Natural killer cell (primary cell): Measurements from ENCODE around the gene PARVA. TPM values are rescaled to one million over a fixed set of nuclear protein-coding genes. Genes with fewer than 3 reads are reported as not detected.

Experiments
- ATAC-seq, 3 donors: fragments of 150-1000 bp in 2 of 3; fragments of 200-7000 bp in 1 of 3; cut with Tn5 transposase; 1 replicate in 1 of 3; 2 replicates in 2 of 3; pipeline ENCODE4 v1.10.0; 2021; ENCODE audit warnings: mild to moderate bottlenecking in 2 of 3, moderate library complexity in 2 of 3
- DNase-seq, 2 donors: peaks; one replicate each; pipeline versions ENCODE4 v3.0.0 to v3.0.0-alpha.2; 2013 to 2021; ENCODE audit warnings: mixed read lengths in 1 of 2
- H3K27ac ChIP-seq: one replicate; pipeline ENCODE4 v1.5.1; 2013; ENCODE audit warnings: mild to moderate bottlenecking, low read length
- H3K27me3 ChIP-seq: one replicate; pipeline ENCODE4 v1.6.1; 2013; ENCODE audit warnings: low read length; ENCODE audit not compliant: control insufficient read depth, insufficient read depth
- H3K36me3 ChIP-seq: one replicate; pipeline ENCODE4 v1.6.1; 2013; ENCODE audit warnings: low read length; ENCODE audit not compliant: control insufficient read depth, insufficient read depth
- H3K4me1 ChIP-seq: one replicate; pipeline ENCODE4 v1.6.1; 2013; ENCODE audit warnings: low read length; ENCODE audit not compliant: control insufficient read depth, insufficient read depth
- H3K4me3 ChIP-seq: one replicate; pipeline ENCODE4 v1.5.1; 2013; ENCODE audit warnings: low read length
- H3K9me3 ChIP-seq: one replicate; pipeline ENCODE4 v1.6.1; 2013; ENCODE audit warnings: low read length; ENCODE audit not compliant: control insufficient read depth, insufficient read depth
- H3K27ac Mint-ChIP-seq, 2 donors: one replicate each; pipeline ENCODE4 v1.8.0; 2022; ENCODE audit warnings: mild to moderate bottlenecking in 2 of 2, mixed read lengths in 2 of 2, moderate library complexity in 1 of 2
- H3K27me3 Mint-ChIP-seq, 2 donors: one replicate each; pipeline ENCODE4 v1.8.0; 2022; ENCODE audit warnings: low read depth in 2 of 2, mixed read lengths in 2 of 2
- H3K36me3 Mint-ChIP-seq: one replicate; pipeline ENCODE4 v1.8.0; 2022; ENCODE audit warnings: mixed read lengths
- H3K4me1 Mint-ChIP-seq, 2 donors: one replicate each; pipeline ENCODE4 v1.8.0; 2022; ENCODE audit warnings: mixed read lengths in 2 of 2
- H3K4me3 Mint-ChIP-seq: one replicate; pipeline ENCODE4 v1.8.0; 2022; ENCODE audit warnings: mild to moderate bottlenecking, moderate library complexity, mixed read lengths
- H3K9me3 Mint-ChIP-seq, 2 donors: one replicate each; pipeline ENCODE4 v1.8.0; 2022; ENCODE audit warnings: mixed read lengths in 2 of 2
- WGBS: methylation state at CpG from one replicate; pipeline ENCODE4 v1.1.7; 2013; ENCODE audit warnings: missing lambda C conversion rate; ENCODE audit not compliant: insufficient coverage; 5-methylcytosine and 5-hydroxymethylcytosine counted together
- intact Hi-C: fragments of 100-400 bp; cut with micrococcal nuclease; formaldehyde crosslinking; loops from one replicate; pipeline ENCODE4 v1.14.2; 2022
- total RNA-seq, 4 donors: library from RNA; stranded (reverse); fragments of 120-200 nt in 1 of 4; gene quantifications; one replicate each; pipeline versions ENCODE4 v1.2.3 to v1.2.4, GENCODE V29; 2013 to 2022
- TF ChIP-seq, protein P1 (sequence below): fragments of 200-600 bp; IDR thresholded peaks from one replicate; pipeline ENCODE4 v1.8.0; 2022; ENCODE audit warnings: antibody characterized with exemption

The PARVA gene
- total RNA-seq, 3 donors from 2014 or later (not counting 1 experiment from before 2014, with no cell fraction given), result 0.07 to 1.0 TPM; not detected in 1

DNA sequence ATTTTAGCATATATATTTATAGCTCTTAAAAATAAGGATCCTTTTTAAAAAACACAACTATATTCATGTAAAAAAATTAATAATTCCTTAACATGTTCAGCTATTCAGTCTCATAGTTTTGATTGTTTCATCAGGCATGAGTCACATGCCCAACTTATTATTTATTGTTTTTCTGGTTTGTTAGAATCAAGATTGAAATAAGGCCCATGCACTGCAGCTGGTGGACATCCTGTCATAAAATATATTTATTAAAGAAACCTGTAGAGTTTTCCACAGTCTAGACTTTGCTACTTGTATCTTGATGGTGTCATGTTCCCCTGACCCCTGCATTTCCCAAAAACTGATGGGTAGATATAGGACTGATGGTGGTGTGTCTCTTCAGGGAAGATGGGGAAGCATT is 77.4 kb downstream of the PARVA start:
- DNase-seq (no peak), ATAC-seq (no peak)
- H3K27me3 Mint-ChIP-seq, result peaks cover 3 to 22% of the 10 kb centered on the region in 2 donors
- no peaks in the 10 kb centered on the region for H3K36me3 Mint-ChIP-seq
- Histone ChIP-seq H3K9me3 (no peaks in the 10 kb centered on the region), H3K36me3 (no peaks in the 10 kb centered on the region), H3K4me1 (no peaks in the 10 kb centered on the region), H3K4me3 (no peak overlapping the region), H3K27ac (no peak overlapping the region), H3K27me3 (no peaks in the 10 kb centered on the region)
- no peak overlapping the region for H3K27ac Mint-ChIP-seq
- no peak overlapping the region for H3K4me3 Mint-ChIP-seq
- intact Hi-C loops, result no loop called here
- TF ChIP-seq, protein P1, sequence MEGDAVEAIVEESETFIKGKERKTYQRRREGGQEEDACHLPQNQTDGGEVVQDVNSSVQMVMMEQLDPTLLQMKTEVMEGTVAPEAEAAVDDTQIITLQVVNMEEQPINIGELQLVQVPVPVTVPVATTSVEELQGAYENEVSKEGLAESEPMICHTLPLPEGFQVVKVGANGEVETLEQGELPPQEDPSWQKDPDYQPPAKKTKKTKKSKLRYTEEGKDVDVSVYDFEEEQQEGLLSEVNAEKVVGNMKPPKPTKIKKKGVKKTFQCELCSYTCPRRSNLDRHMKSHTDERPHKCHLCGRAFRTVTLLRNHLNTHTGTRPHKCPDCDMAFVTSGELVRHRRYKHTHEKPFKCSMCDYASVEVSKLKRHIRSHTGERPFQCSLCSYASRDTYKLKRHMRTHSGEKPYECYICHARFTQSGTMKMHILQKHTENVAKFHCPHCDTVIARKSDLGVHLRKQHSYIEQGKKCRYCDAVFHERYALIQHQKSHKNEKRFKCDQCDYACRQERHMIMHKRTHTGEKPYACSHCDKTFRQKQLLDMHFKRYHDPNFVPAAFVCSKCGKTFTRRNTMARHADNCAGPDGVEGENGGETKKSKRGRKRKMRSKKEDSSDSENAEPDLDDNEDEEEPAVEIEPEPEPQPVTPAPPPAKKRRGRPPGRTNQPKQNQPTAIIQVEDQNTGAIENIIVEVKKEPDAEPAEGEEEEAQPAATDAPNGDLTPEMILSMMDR, result no peak
- H3K4me1 Mint-ChIP-seq, result no peaks in the 10 kb centered on the region
- no peaks in the 10 kb centered on the region for H3K9me3 Mint-ChIP-seq

GRCh38 chr11:12455938-12456337 is 78.6 kb downstream of the PARVA start:
- H3K27ac Mint-ChIP-seq, result no peak overlapping the region
- TF ChIP-seq, protein P1, result no peak
- no peaks in the 10 kb centered on the region for H3K27me3 ChIP-seq
- no peaks in the 10 kb centered on the region for H3K9me3 ChIP-seq
- intact Hi-C loops, result no loop called here
- H3K27ac ChIP-seq, result no peak overlapping the region
- no peak overlapping the region for H3K4me3 Mint-ChIP-seq
- no peaks in the 10 kb centered on the region for H3K9me3 Mint-ChIP-seq
- peaks cover 3 to 22% of the 10 kb centered on the region in 2 donors for H3K27me3 Mint-ChIP-seq
- H3K4me3 ChIP-seq, result no peak overlapping the region
- no peak for ATAC-seq
- DNase-seq, result no peak
- no peaks in the 10 kb centered on the region for H3K36me3 Mint-ChIP-seq
- H3K4me1 ChIP-seq, result no peaks in the 10 kb centered on the region
- H3K36me3 ChIP-seq, result no peaks in the 10 kb centered on the region
- 90% methylated on average over 4 of the region's 4 CpGs for WGBS
- H3K4me1 Mint-ChIP-seq, result no peaks in the 10 kb centered on the region

- no peaks in the 10 kb centered on the region for H3K4me1 Mint-ChIP-seq
- no peak overlapping the region for H3K27ac ChIP-seq
- 72% methylated on average over 5 of the region's 5 CpGs for WGBS
- no peak overlapping the region for H3K4me3 Mint-ChIP-seq
- H3K4me1 ChIP-seq, result no peaks in the 10 kb centered on the region
- intact Hi-C loops, result no loop called here
- no peak overlapping the region for H3K27ac Mint-ChIP-seq
- no peaks in the 10 kb centered on the region for H3K36me3 ChIP-seq
- ATAC-seq (no peak), DNase-seq (no peak)
- TF ChIP-seq, protein P1, result no peak
- no peaks in the 10 kb centered on the region for H3K36me3 Mint-ChIP-seq
- peaks cover 3 to 25% of the 10 kb centered on the region in 2 donors for H3K27me3 Mint-ChIP-seq
- no peak overlapping the region for H3K4me3 ChIP-seq
- H3K9me3 Mint-ChIP-seq, result no peaks in the 10 kb centered on the region
- H3K9me3 ChIP-seq, result no peaks in the 10 kb centered on the region
- no peaks in the 10 kb centered on the region for H3K27me3 ChIP-seq
Measured at GRCh38 chr11:12456651-12457579, 79.5 kb downstream of the PARVA start.
